KOPT-K1 (cell line): ENCODE data around the gene SST.

Experiments used
- H3K27ac ChIP-seq: fragments of 200-600 bp; sonication (generic); 2 replicates; pipeline ENCODE4 v1.5.1; 2016; ENCODE audit warnings: antibody characterized with exemption, mild to moderate bottlenecking, low read depth, low read length; ENCODE audit not compliant: poor library complexity, severe bottlenecking
- H3K36me3 ChIP-seq: fragments of 200-600 bp; sonication (generic); 2 replicates; pipeline ENCODE4 v1.5.1; 2017; ENCODE audit warnings: antibody characterized with exemption, mild to moderate bottlenecking, low read length, moderate library complexity; ENCODE audit not compliant: insufficient read depth
- H3K9me3 ChIP-seq: fragments of 200-600 bp; sonication (generic); 2 replicates; pipeline ENCODE4 v1.5.1; 2017; ENCODE audit warnings: antibody characterized with exemption, low read length, mild to moderate bottlenecking; ENCODE audit not compliant: insufficient read depth, poor library complexity, severe bottlenecking

Gene SST

GRCh38 chr3:187626581-187626980 lies 43.6 kb downstream of the SST start:
- no peak overlapping the region for H3K27ac ChIP-seq
- H3K36me3 ChIP-seq: no peaks in the 10 kb centered on the region

GRCh38 chr3:187624588-187624987 lies 45.6 kb downstream of the SST start:
- H3K36me3 ChIP-seq: no peaks in the 10 kb centered on the region
- H3K9me3 ChIP-seq: no peaks in the 10 kb centered on the region
- no peak overlapping the region for H3K27ac ChIP-seq

More at GRCh38 chr3:187626581-187626980, 43.6 kb downstream of the SST start:
- no peaks in the 10 kb centered on the region for H3K9me3 ChIP-seq

GRCh38 chr3:187623285-187623814 lies 46.8 kb downstream of the SST start:
- Histone ChIP-seq H3K27ac (no peak overlapping the region), H3K9me3 (no peaks in the 10 kb centered on the region), H3K36me3 (no peaks in the 10 kb centered on the region)

- no peak overlapping the region for H3K27ac ChIP-seq
- H3K36me3 ChIP-seq: no peaks in the 10 kb centered on the region
- H3K9me3 ChIP-seq: no peaks in the 10 kb centered on the region
These were observed 48.3 kb downstream of the SST start for GRCh38 chr3:187621881-187622280.

- H3K9me3 ChIP-seq: no peaks in the 10 kb centered on the region
- H3K36me3 ChIP-seq: no peaks in the 10 kb centered on the region
- no peak overlapping the region for H3K27ac ChIP-seq
These were observed 50.7 kb downstream of the SST start for GRCh38 chr3:187619461-187619860.
